NCI-H2029 (cell line): Measurements from ENCODE around the gene STYXL2.

Experiments
- DNase-seq: peaks from one replicate; lab custom pipeline; 2025; lab: John Stamatoyannopoulos, UW

STYXL2 gene

GRCh38 chr1:167081594-167082156 lies 12.2 kb upstream of the STYXL2 start:
- no peak for DNase-seq

- DNase-seq = no peak
Measured at GRCh38 chr1:167082511-167083027, 11.3 kb upstream of the STYXL2 start.

- no peak for DNase-seq
Measured at GRCh38 chr1:167083066-167083665, 10.7 kb upstream of the STYXL2 start.

- no peak for DNase-seq
Measured at GRCh38 chr1:167083871-167084270, 10.0 kb upstream of the STYXL2 start.

- DNase-seq = no peak
Measured at GRCh38 chr1:167084757-167085156, 9.1 kb upstream of the STYXL2 start.

GRCh38 chr1:167086033-167086432 lies 7.8 kb upstream of the STYXL2 start:
- no peak for DNase-seq

- no peak for DNase-seq
Measured at GRCh38 chr1:167086768-167087167, 7.1 kb upstream of the STYXL2 start.

GRCh38 chr1:167088746-167089417 lies 5.0 kb upstream of the STYXL2 start:
- DNase-seq = no peak

GRCh38 chr1:167089939-167090313 lies 3.9 kb upstream of the STYXL2 start:
- no peak for DNase-seq

GRCh38 chr1:167090314-167090942 lies 3.4 kb upstream of the STYXL2 start, which contains the start of gene GPA33:
Gene GPA33 (minus strand): TSS chr1:167090377. CDS start chr1:167090287, 90 bp downstream.
- DNase-seq = no peak

- DNase-seq = no peak
Measured at GRCh38 chr1:167092653-167093052, 1.2 kb upstream of the STYXL2 start.

- DNase-seq = no peak
Measured at GRCh38 chr1:167094690-167095089, 815 bp downstream of the STYXL2 start.

- no peak for DNase-seq
Measured at GRCh38 chr1:167095368-167095767, 1.5 kb downstream of the STYXL2 start.

- no peak for DNase-seq
Measured at GRCh38 chr1:167099851-167100250, 6.0 kb downstream of the STYXL2 start.

GRCh38 chr1:167100730-167101129 lies 6.9 kb downstream of the STYXL2 start:
- no peak for DNase-seq

- no peak for DNase-seq
Measured at GRCh38 chr1:167101754-167102153, 7.9 kb downstream of the STYXL2 start.

GRCh38 chr1:167102906-167103573 lies 9.2 kb downstream of the STYXL2 start:
- DNase-seq = no peak

- DNase-seq = no peak
Measured at GRCh38 chr1:167104256-167104633, 10.4 kb downstream of the STYXL2 start.

GRCh38 chr1:167105271-167106118 lies 11.6 kb downstream of the STYXL2 start:
- DNase-seq = no peak

GRCh38 chr1:167106119-167106461 lies 12.2 kb downstream of the STYXL2 start:
- no peak for DNase-seq

GRCh38 chr1:167107456-167107855 lies 13.6 kb downstream of the STYXL2 start:
- DNase-seq = no peak

- no peak for DNase-seq
Measured at GRCh38 chr1:167109125-167109524, 15.2 kb downstream of the STYXL2 start.
